Dendritic cell treated with granulocyte-macrophage colony-stimulating factor and Interleukin-4, amounts not matched to agents 40 ng/mL and 50 ng/mL, for 4 days (primary cell): Measurements from ENCODE around the gene OR4D9.
A peak's percentile ranks its signal among the peaks of the same experiment; 100 is the strongest.
"Not testable (repeated sequence)": the region's sequence is repeated elsewhere in the genome, so short reads cannot be mapped to it uniquely, and the experiment has no call there.

Source experiments
- H3K27ac Mint-ChIP-seq: one replicate; pipeline ENCODE4 v1.8.0; 2022; ENCODE audit warnings: mild to moderate bottlenecking, mixed read lengths
- H3K27me3 Mint-ChIP-seq: one replicate; pipeline ENCODE4 v1.8.0; 2022; ENCODE audit warnings: mild to moderate bottlenecking, mixed read lengths
- H3K36me3 Mint-ChIP-seq: one replicate; pipeline ENCODE4 v1.8.0; 2022; ENCODE audit warnings: low read depth, mixed read lengths
- H3K4me1 Mint-ChIP-seq: one replicate; pipeline ENCODE4 v1.8.0; 2022; ENCODE audit warnings: low read depth, mixed read lengths
- H3K4me3 Mint-ChIP-seq: one replicate; pipeline ENCODE4 v1.8.0; 2022; ENCODE audit warnings: mild to moderate bottlenecking, moderate library complexity, mixed read lengths
- H3K9me3 Mint-ChIP-seq: one replicate; pipeline ENCODE4 v1.8.0; 2022; ENCODE audit warnings: mixed read lengths
- intact Hi-C: fragments of 100-400 bp; cut with micrococcal nuclease; formaldehyde crosslinking; loops from one replicate; pipeline ENCODE4 v1.15.0; 2022

OR4D9 gene

DNA sequence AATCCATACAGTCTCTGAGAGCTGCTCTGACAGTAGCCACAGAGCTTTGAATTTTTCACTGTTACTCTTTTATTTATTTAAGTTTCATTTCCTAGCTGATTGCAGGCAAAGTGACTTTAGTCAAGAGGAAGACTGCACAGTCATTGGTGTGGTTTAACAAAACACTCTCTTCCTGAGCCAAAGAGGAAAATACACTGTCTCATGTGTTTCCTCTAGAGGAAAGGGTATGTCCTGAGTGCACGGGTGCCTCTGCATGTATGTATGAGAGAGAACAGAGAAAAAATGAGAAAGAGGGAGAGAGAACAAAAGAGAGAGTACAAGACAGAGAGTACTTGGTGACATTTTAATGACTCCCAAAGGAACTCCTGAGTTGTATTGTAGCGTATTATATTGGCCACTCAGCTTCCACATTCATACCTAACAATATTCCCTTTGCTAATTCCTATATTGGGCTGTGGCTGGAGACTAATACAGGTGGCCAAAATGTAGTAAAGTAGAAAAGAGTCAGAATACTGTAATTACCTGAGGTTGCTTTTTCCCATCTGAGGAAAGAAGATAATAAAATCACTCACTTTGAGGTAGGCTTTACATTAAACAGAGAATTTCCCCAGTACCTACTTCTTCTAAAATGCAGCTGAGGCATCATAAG is at the start of gene OR4D9:
TSS of gene OR4D9 (plus strand) at position 599 of the 649 bp plus-strand sequence. CDS start 3,374 bp downstream, outside the sequence.
- Mint-ChIP-seq H3K27ac (peak within 1 kb of the TSS; percentile 73), H3K4me3 (peak within 1 kb of the TSS; percentile 32), H3K27me3 (no peaks in the 10 kb centered on the region), H3K4me1 (peaks cover 30% of the 10 kb centered on the region), H3K36me3 (no peaks in the 10 kb centered on the region), H3K9me3 (no peaks in the 10 kb centered on the region)
- intact Hi-C loops = no loop called here

DNA sequence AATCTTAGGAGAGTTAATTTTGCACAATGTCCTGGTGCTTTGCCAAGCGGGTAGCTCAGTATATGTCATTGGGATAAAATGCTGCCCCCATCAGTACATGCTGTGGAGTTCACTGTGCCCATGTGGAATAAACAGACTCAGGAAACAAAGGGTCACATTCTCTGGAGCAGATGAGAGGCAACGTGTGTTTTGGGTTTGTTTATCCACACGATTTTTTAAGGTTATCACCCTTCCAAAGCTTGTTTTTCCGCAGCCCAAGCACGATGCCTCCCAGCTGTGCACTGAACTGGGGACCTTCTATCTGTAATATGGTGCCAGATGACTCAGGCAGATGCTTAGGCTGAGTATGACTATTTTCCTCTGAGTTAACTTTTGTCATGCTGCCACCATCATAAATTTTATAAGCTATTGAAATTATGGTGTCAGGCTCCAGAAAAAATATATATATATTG is 48.1 kb upstream of the OR4D9 start:
- H3K27me3 Mint-ChIP-seq = no peaks in the 10 kb centered on the region
- no peak overlapping the region for H3K27ac Mint-ChIP-seq
- H3K9me3 Mint-ChIP-seq = no peaks in the 10 kb centered on the region
- no peak overlapping the region for H3K4me3 Mint-ChIP-seq
- no peaks in the 10 kb centered on the region for H3K4me1 Mint-ChIP-seq
- intact Hi-C loops = no loop called here
- no peaks in the 10 kb centered on the region for H3K36me3 Mint-ChIP-seq

DNA sequence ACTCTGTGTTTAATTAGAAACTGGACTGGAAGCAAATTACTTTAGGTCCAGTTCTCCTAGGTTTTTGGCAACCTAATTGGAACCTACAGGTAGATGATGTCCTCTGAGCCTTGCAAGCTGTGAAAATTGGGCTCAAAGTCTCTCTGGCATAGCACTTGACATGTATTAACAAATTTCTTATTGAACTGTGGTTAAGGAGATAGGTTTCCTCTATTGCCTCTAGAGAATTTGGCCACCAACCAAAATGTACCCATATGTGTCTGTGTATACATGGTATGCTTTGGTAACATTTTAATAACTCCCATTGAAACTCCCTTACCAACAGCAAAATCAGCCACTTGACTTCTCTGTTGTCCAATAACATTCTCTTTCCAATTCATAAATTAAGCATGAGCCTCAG is 38.3 kb upstream of the OR4D9 start, which contains the start of gene OR4D10:
TSS of gene OR4D10 (plus strand) at position 301 of the 400 bp plus-strand sequence. CDS start 4,115 bp downstream, outside the sequence.
- peaks cover 7% of the 10 kb centered on the region for H3K4me1 Mint-ChIP-seq
- no peaks in the 10 kb centered on the region for H3K27me3 Mint-ChIP-seq
- H3K4me3 Mint-ChIP-seq = no peak within 1 kb of the TSS
- no peaks in the 10 kb centered on the region for H3K9me3 Mint-ChIP-seq
- intact Hi-C loops = no loop called here
- H3K27ac Mint-ChIP-seq = no peak within 1 kb of the TSS
- H3K36me3 Mint-ChIP-seq = no peaks in the 10 kb centered on the region

DNA sequence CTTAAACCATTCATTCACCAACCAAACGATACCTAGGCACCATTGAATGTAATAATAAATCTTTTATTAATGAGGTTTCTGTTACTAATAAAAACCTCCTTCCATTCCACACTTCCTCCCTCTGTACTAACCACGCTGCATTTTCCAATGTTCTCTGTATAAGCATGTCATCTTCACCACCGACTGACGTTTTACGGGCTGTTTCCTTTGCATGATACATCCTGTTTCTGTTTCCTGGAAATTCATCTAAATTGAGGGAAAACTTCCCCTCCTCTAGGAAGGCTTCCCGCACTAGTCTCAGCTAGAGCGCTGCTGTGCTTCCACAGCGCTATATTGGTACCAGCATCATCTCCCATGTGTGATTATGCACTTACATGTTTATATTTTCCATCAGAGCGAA is 36.2 kb upstream of the OR4D9 start:
- no peaks in the 10 kb centered on the region for H3K9me3 Mint-ChIP-seq
- H3K4me1 Mint-ChIP-seq = peaks cover 7% of the 10 kb centered on the region
- H3K27me3 Mint-ChIP-seq = no peaks in the 10 kb centered on the region
- no peak overlapping the region for H3K27ac Mint-ChIP-seq
- no peaks in the 10 kb centered on the region for H3K36me3 Mint-ChIP-seq
- H3K4me3 Mint-ChIP-seq = no peak overlapping the region
- intact Hi-C loops = no loop called here

DNA sequence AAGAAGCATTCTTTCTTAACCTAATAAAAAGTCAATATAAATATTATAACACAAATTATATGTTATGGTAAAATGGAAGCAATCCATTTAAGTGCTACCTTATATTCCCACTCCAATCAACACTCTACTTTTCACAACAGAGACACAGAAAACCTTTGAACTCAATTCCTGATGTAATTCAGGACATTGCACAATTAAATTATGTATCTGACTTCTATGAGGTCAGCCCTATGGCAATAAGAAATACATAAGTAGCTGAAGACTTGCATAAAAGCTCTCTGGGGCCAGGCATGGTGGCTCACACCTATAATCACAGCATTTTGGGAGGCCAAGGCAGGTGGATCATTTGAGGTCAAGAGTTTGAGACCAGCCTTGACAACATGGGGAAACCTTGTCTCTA is 31.4 kb upstream of the OR4D9 start:
- Mint-ChIP-seq H3K36me3 (no peaks in the 10 kb centered on the region), H3K4me1 (peaks cover 7% of the 10 kb centered on the region), H3K4me3 (no peak overlapping the region), H3K9me3 (no peaks in the 10 kb centered on the region), H3K27ac (no peak overlapping the region), H3K27me3 (no peaks in the 10 kb centered on the region)
- intact Hi-C loops = no loop called here

DNA sequence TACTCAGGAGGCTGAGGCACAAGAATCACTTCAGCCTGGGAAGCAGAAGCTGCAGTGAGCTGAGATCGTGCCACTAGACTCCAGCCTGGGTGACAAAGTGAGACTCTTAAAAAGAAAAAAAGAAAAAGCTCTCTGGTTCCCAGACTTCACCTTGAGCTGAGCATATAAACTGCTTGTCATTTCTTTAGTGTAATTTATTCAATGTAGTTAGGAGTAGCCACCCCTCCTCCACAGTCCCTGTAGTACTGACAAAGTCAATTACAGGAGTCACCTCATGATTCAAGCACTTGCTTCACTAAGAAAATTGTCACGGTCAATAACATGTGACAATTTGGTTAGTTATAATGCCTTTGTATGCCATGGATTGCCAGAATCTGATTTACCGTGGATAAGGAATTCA is 31.0 kb upstream of the OR4D9 start:
- intact Hi-C loops = no loop called here
- no peak overlapping the region for H3K27ac Mint-ChIP-seq
- no peaks in the 10 kb centered on the region for H3K9me3 Mint-ChIP-seq
- H3K36me3 Mint-ChIP-seq = no peaks in the 10 kb centered on the region
- H3K27me3 Mint-ChIP-seq = no peaks in the 10 kb centered on the region
- no peak overlapping the region for H3K4me3 Mint-ChIP-seq
- H3K4me1 Mint-ChIP-seq = peaks cover 7% of the 10 kb centered on the region

DNA sequence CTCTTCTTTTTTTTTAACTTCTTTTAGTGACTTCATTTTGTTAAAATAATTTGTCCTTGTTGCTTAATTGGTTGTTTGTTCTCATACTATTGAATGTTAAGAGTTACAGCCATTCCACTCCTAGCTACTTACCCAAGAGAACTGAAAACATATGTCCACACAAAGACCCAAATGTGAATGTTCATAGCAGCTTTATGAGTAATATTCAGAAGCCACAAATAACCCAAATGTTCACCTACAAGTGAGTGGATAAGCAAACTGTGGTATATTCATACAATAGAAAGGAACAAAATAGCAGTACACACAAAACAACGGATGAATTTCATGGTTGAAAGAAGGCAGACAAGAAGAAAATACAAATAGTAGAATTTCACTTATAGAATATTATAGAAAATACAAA is 9.4 kb upstream of the OR4D9 start:
- H3K4me1 Mint-ChIP-seq = no peaks in the 10 kb centered on the region
- peaks cover 12% of the 10 kb centered on the region for H3K9me3 Mint-ChIP-seq
- no peaks in the 10 kb centered on the region for H3K27me3 Mint-ChIP-seq
- H3K27ac Mint-ChIP-seq = no peak overlapping the region
- no peaks in the 10 kb centered on the region for H3K36me3 Mint-ChIP-seq
- no peak overlapping the region for H3K4me3 Mint-ChIP-seq
- intact Hi-C loops = no loop called here

DNA sequence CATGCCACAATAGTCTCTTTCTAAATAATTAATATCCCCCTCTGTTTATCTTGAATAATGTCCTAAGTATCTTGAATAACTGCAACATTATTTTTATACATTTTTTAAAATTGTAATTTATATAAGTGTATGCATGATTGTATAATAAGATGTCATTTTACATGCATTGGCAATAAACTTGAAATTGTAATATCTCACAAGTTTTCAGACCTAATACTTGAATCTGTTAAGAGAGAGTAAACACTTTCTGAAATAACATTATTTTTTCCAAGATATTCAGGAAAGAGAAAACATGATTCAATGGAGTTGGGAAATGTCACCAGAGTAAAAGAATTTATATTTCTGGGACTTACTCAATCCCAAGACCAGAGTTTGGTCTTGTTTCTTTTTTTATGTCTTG is 8.1 kb upstream of the OR4D9 start, which contains the start of gene OR4D11:
TSS of gene OR4D11 (plus strand) at position 301 of the 400 bp plus-strand sequence. CDS start at position 301, 0 bp downstream.
- no peak within 1 kb of the TSS for H3K4me3 Mint-ChIP-seq
- no peak within 1 kb of the TSS for H3K27ac Mint-ChIP-seq
- H3K9me3 Mint-ChIP-seq = peaks cover 12% of the 10 kb centered on the region
- H3K27me3 Mint-ChIP-seq = no peaks in the 10 kb centered on the region
- intact Hi-C loops = no loop called here
- H3K4me1 Mint-ChIP-seq = no peaks in the 10 kb centered on the region
- H3K36me3 Mint-ChIP-seq = no peaks in the 10 kb centered on the region

DNA sequence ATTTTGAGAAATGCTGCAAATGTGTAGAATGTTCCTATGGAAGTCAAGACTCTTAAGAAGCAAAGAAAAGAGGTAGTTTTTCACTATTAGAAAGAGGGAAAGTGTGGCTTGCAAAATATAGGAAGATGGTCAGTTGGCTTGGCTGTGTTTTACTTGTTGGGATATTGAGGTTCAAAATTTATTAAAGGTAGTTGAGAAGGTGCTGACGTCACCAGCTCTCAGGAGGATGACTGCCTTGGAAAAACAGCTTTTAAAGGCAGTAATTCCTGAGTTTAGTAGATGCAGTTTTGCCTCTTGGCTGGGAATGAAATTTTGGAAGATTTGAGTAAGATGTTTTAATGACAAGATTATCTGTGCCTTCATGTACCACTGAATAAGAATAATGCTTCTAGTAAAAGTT is 336 bp downstream of the OR4D9 start:
- no peaks in the 10 kb centered on the region for H3K36me3 Mint-ChIP-seq
- no peaks in the 10 kb centered on the region for H3K9me3 Mint-ChIP-seq
- H3K4me1 Mint-ChIP-seq = peaks cover 30% of the 10 kb centered on the region
- intact Hi-C loops = no loop called here
- H3K27ac Mint-ChIP-seq = no peak overlapping the region
- no peak overlapping the region for H3K4me3 Mint-ChIP-seq
- no peaks in the 10 kb centered on the region for H3K27me3 Mint-ChIP-seq

DNA sequence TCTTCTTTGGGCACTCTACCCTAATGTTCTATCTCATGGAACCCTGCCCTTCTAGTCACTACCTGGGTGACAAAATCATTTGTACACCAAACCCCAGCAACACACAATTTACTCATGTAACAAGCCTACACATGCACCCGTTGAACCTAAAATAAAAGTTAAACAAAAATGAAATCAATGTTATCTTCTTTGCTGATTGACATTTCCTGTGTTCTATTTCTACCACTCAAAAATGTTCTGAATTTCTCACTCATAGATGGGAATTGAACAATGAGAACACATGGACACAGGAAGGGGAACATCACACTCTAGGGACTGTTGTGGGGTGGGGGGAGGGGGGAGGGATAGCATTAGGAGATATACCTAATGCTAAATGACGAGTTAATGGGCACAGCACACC is 8.8 kb downstream of the OR4D9 start:
- H3K4me1 Mint-ChIP-seq, H3K4me3 Mint-ChIP-seq, H3K36me3 Mint-ChIP-seq, intact Hi-C loops, H3K27ac Mint-ChIP-seq, H3K9me3 Mint-ChIP-seq, H3K27me3 Mint-ChIP-seq: not testable (repeated sequence)

DNA sequence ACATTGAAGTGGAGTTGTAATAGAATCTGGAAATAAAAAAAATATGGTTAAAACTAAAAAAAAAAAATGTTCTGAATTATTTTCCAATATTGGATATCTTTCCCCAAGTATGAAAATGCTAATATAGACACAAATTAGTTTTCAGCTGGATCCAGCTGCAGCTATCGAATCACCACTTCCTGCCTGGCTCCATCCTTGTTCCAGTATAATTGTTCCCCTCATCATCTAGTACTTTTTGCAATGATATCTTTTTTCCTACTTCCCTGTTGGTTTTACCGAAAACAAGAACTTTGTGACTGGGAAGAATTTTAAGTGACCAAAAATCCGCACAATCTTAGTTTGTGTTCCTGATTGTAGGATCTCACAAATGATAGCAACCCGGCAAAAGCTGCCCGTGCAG is 9.4 kb downstream of the OR4D9 start:
- intact Hi-C loops = no loop called here
- Mint-ChIP-seq H3K27me3 (peaks cover 1% of the 10 kb centered on the region), H3K27ac (no peak overlapping the region), H3K36me3 (no peaks in the 10 kb centered on the region), H3K4me1 (no peaks in the 10 kb centered on the region), H3K9me3 (no peaks in the 10 kb centered on the region), H3K4me3 (no peak overlapping the region)

DNA sequence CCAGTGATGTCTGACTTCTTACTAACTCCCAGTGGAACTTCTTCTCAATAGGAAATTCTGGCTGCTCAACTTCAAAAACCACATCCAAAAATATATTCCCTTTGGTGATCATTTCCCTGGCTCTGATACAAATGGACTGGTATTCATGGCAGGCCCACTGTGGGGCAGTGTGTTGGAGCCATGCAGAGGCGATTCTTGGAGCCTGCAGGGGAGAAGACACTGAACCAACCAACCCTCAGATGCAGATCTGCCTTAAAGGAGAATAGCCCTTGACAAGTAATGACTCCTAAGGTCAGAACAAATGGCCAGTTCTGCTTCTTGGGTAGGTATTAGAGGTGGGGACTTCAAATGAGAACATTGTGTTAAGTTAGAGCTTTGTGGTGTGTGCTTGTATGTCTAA is 12.2 kb downstream of the OR4D9 start:
- H3K27ac Mint-ChIP-seq = no peak overlapping the region
- intact Hi-C loops = no loop called here
- H3K4me1 Mint-ChIP-seq = no peaks in the 10 kb centered on the region
- H3K27me3 Mint-ChIP-seq = peaks cover 1% of the 10 kb centered on the region
- no peak overlapping the region for H3K4me3 Mint-ChIP-seq
- H3K9me3 Mint-ChIP-seq = no peaks in the 10 kb centered on the region
- no peaks in the 10 kb centered on the region for H3K36me3 Mint-ChIP-seq

DNA sequence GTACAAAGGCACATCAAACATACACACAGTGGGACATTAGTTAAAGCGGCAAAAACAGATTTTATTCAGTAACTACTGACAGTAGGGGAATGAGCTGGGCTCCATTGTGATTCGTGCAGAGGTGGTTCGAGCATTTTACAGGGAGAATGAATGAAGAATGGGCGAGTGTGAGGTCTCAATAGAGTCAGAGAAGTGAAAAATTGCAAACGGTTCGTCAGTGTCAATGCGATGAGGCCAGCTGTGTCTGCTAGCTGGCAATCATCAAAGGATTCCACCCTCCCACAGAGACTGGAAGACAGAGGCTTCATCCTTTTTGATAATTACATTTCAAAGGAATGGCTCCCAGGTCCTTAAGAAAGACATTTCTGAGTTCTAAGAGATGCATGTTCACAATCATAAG is 17.4 kb downstream of the OR4D9 start:
- no peaks in the 10 kb centered on the region for H3K4me1 Mint-ChIP-seq
- intact Hi-C loops = no loop called here
- H3K27ac Mint-ChIP-seq = no peak overlapping the region
- H3K4me3 Mint-ChIP-seq = no peak overlapping the region
- H3K9me3 Mint-ChIP-seq = no peaks in the 10 kb centered on the region
- H3K27me3 Mint-ChIP-seq = no peaks in the 10 kb centered on the region
- H3K36me3 Mint-ChIP-seq = no peaks in the 10 kb centered on the region

DNA sequence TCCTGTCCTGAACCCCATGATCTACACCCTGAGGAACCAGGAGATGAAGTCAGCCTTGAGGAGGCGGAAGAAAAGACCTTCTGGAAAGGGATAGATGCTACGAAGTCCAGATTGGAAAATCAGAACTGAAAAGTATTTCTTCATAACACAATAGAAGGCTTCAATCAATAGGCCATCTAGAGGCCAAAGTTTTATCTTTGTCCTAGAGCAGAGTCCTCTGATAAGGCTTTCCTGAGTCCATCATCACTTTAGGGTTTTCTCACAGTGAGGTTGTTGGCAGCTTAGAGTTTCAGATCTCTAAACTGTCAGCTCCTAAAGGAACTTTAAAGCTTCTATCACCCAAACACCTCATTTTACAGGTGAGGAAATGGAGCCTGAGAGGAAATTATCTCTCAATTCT is 21.3 kb downstream of the OR4D9 start:
- H3K27me3 Mint-ChIP-seq = no peaks in the 10 kb centered on the region
- H3K4me1 Mint-ChIP-seq = no peaks in the 10 kb centered on the region
- H3K9me3 Mint-ChIP-seq = no peaks in the 10 kb centered on the region
- H3K36me3 Mint-ChIP-seq = no peaks in the 10 kb centered on the region
- H3K27ac Mint-ChIP-seq = no peak overlapping the region
- intact Hi-C loops = no loop called here
- H3K4me3 Mint-ChIP-seq = no peak overlapping the region

DNA sequence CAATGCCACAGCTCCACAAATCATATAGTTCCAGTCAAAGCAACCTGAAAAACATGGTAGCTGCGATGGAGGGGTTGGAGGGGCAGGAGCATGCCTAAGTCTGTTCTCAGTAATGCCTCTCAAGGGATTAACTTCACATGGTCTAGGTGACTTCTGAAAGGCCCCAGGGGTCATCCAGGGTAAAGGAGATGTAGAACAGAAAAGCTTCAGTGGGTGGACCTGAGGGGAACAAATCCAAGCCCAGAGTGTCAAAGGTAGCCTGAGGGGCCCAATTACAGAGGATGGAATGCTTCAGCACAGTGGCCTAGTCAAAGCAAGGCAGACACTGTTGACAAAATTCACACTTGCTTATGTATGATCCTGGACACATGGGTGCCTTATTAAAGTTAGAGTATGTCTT is 23.3 kb downstream of the OR4D9 start:
- Mint-ChIP-seq H3K9me3 (no peaks in the 10 kb centered on the region), H3K4me1 (no peaks in the 10 kb centered on the region), H3K27me3 (no peaks in the 10 kb centered on the region), H3K27ac (no peak overlapping the region), H3K36me3 (no peaks in the 10 kb centered on the region), H3K4me3 (no peak overlapping the region)
- intact Hi-C loops = no loop called here
